Measurements from ENCODE around the gene VRK1. TPM values are rescaled to one million over a fixed set of nuclear protein-coding genes. Genes with fewer than 3 reads are reported as not detected.

Gene VRK1
- polyA plus RNA-seq, 1 of the 3 experiments (the other 2 are of a cell fraction) = 9.1 TPM

DNA sequence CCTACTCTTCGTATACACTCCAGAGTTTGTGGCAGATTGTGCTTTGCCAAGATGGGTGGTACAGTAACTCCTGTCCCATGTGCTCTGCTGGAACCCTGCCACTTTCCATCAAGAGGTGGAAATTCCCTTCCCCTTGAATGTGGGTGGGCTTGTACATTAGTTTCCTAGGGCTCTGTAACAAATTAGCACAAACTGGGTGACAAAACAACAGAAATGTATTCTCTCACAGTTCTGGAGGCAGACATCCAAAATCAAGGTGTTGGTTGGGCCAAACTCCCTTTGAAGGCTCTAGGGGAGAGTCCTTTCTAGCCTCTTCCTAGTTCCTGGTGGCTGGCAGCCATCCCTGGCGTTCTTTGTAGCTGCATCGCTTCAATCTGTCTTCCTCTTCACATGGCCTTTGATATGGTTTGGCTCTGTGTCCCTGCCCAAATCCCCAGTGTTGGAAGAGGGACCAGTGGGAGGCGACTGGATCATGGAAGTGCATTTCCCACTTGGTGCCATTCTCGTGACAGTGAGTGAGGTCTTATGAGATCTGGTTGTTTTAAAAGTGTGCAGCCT, 117.5 kb downstream of the VRK1 start (continued):
- TF ChIP-seq ZBTB33 (IDR thresholded peaks at IDR 0.05; ENCODE audit: borderline replicate concordance, low read depth) = no peak
- TF ChIP-seq, protein P1, sequence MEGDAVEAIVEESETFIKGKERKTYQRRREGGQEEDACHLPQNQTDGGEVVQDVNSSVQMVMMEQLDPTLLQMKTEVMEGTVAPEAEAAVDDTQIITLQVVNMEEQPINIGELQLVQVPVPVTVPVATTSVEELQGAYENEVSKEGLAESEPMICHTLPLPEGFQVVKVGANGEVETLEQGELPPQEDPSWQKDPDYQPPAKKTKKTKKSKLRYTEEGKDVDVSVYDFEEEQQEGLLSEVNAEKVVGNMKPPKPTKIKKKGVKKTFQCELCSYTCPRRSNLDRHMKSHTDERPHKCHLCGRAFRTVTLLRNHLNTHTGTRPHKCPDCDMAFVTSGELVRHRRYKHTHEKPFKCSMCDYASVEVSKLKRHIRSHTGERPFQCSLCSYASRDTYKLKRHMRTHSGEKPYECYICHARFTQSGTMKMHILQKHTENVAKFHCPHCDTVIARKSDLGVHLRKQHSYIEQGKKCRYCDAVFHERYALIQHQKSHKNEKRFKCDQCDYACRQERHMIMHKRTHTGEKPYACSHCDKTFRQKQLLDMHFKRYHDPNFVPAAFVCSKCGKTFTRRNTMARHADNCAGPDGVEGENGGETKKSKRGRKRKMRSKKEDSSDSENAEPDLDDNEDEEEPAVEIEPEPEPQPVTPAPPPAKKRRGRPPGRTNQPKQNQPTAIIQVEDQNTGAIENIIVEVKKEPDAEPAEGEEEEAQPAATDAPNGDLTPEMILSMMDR (IDR thresholded peaks at IDR 0.05) = no peak
- no peak for TF ChIP-seq RXRA (IDR thresholded peaks at IDR 0.05; ENCODE audit: borderline replicate concordance, low read depth)
- TF ChIP-seq MXI1 (IDR thresholded peaks at IDR 0.05; ENCODE audit: low read depth, low read length) = no peak
- TF ChIP-seq GABPA (IDR thresholded peaks at IDR 0.05; ENCODE audit: low read depth) = no peak
- TF ChIP-seq RFX5 (IDR thresholded peaks at IDR 0.05; ENCODE audit: low read length) = no peak

- TF ChIP-seq MEF2A (IDR thresholded peaks at IDR 0.05; ENCODE audit: borderline replicate concordance, low read depth) (no peak), RFX5 (IDR thresholded peaks at IDR 0.05; ENCODE audit: low read length) (no peak), TEAD4 (IDR thresholded peaks at IDR 0.05; ENCODE audit: borderline replicate concordance, insufficient read depth) (no peak), EP300 (IDR thresholded peaks at IDR 0.05; ENCODE audit: borderline replicate concordance in 1 of 2, low read depth in 1 of 2, low read length in 1 of 2) (no peak), IRF3 (IDR thresholded peaks at IDR 0.05; ENCODE audit: low read depth, low read length) (no peak), EZH2phosphoT487 (IDR thresholded peaks at IDR 0.05; ENCODE audit: borderline replicate concordance, low read depth) (no peak)
- TF ChIP-seq, protein P2, sequence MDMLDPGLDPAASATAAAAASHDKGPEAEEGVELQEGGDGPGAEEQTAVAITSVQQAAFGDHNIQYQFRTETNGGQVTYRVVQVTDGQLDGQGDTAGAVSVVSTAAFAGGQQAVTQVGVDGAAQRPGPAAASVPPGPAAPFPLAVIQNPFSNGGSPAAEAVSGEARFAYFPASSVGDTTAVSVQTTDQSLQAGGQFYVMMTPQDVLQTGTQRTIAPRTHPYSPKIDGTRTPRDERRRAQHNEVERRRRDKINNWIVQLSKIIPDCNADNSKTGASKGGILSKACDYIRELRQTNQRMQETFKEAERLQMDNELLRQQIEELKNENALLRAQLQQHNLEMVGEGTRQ (IDR thresholded peaks at IDR 0.05; ENCODE audit: borderline replicate concordance, low read depth, low read length) = no peak
- no peak overlapping the region for H3K4me3 ChIP-seq (ENCODE audit: low read depth in 2 of 2, low read length in 1 of 2)
Measured at GRCh38 chr14:96915478-96915877, 118.3 kb downstream of the VRK1 start.

More at GRCh38 chr14:96915478-96915877, 118.3 kb downstream of the VRK1 start:
- no peaks in the 10 kb centered on the region for H3K9me3 ChIP-seq
- WGBS (ENCODE audit: low lambda C conversion rate) = 78% methylated on average over 4 of the region's 4 CpGs
- no peaks in the 10 kb centered on the region; a peak in 2 of 4 replicates for H3K4me1 ChIP-seq (ENCODE audit: control insufficient read depth in 1 of 2, insufficient read depth in 2 of 2, low read depth in 1 of 2, low read length in 1 of 2)
- POLR2A ChIA-PET = no interaction called here
- no peaks in the 10 kb centered on the region for H4K20me1 ChIP-seq (ENCODE audit: insufficient read depth)
- no peaks in the 10 kb centered on the region for H3K27me3 ChIP-seq (ENCODE audit: insufficient read depth)
- H3K27ac ChIP-seq (ENCODE audit: low read depth in 2 of 2, low read length in 1 of 2) = no peak overlapping the region
- no peak for DNase-seq
- no peaks in the 10 kb centered on the region for H3F3A ChIP-seq (replicated peaks; ENCODE audit: insufficient read depth)
- CTCF ChIA-PET = no interaction called here
- no peak overlapping the region for H2AFZ ChIP-seq (ENCODE audit: low read depth)
- H3K9ac ChIP-seq = no peak overlapping the region
- no peak overlapping the region for H3K4me2 ChIP-seq
- no peaks in the 10 kb centered on the region for H3K9me2 ChIP-seq
- no peaks in the 10 kb centered on the region for H3K36me3 ChIP-seq (replicated peaks in 1 of 2; ENCODE audit: control insufficient read depth in 1 of 2, insufficient read depth in 2 of 2, low read length in 1 of 2)
- H3K79me2 ChIP-seq (ENCODE audit: insufficient read depth) = no peaks in the 10 kb centered on the region

All from SK-N-SH (cell line).